Measurements from ENCODE around the gene FXYD3.

DNA sequence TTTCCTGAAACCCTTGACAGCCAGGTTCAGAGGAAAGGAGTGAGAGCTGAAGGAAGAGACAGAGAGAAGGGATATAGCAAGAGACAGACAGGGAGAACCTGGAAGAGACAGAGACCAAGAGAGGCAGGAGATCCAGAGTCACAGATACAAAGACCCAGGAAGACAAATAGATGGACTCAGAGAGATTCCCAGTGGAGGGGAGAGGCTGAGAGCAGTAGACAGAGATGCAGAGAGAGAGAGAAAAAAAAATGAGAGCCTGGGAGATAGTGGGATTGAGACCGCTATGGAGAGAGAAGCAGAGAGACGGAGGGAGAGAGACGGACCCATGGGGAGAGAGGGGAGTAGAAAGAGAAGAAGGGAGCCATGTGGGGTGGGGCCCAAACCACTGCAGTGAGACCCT, 28.2 kb downstream of the FXYD3 start:
- TF ChIP-seq, protein P1, sequence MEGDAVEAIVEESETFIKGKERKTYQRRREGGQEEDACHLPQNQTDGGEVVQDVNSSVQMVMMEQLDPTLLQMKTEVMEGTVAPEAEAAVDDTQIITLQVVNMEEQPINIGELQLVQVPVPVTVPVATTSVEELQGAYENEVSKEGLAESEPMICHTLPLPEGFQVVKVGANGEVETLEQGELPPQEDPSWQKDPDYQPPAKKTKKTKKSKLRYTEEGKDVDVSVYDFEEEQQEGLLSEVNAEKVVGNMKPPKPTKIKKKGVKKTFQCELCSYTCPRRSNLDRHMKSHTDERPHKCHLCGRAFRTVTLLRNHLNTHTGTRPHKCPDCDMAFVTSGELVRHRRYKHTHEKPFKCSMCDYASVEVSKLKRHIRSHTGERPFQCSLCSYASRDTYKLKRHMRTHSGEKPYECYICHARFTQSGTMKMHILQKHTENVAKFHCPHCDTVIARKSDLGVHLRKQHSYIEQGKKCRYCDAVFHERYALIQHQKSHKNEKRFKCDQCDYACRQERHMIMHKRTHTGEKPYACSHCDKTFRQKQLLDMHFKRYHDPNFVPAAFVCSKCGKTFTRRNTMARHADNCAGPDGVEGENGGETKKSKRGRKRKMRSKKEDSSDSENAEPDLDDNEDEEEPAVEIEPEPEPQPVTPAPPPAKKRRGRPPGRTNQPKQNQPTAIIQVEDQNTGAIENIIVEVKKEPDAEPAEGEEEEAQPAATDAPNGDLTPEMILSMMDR (IDR thresholded peaks at IDR 0.05; ENCODE audit: low read depth, low read length), result no peak
- no peak for TF ChIP-seq POLR2A (IDR thresholded peaks at IDR 0.05; ENCODE audit: extremely low read depth, insufficient read length)
- TF ChIP-seq, protein P2, sequence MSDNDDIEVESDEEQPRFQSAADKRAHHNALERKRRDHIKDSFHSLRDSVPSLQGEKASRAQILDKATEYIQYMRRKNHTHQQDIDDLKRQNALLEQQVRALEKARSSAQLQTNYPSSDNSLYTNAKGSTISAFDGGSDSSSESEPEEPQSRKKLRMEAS (IDR thresholded peaks at IDR 0.05; ENCODE audit: low read depth, low read length), result no peak
- TF ChIP-seq MYC (IDR thresholded peaks at IDR 0.05; ENCODE audit: low read depth, low read length), result no peak
